Suprapubic skin (tissue), 4 donors: Measurements from ENCODE around the gene ACAT2.

Source experiments
- CTCF ChIP-seq, 2 donors: fragments of 200-600 bp in 1 of 2; fragments of 450-650 bp in 1 of 2; sonication (generic) in 1 of 2; IDR thresholded peaks; one replicate each; pipeline ENCODE4 v1.5.1; 2016 to 2019; ENCODE audit warnings: antibody characterized with exemption in 2 of 2, mild to moderate bottlenecking in 1 of 2, moderate library complexity in 1 of 2
- EP300 ChIP-seq: sonication (generic); formaldehyde crosslinking; IDR thresholded peaks from one replicate; pipeline ENCODE4 v1.6.1; 2017; ENCODE audit warnings: antibody characterized with exemption
- POLR2A ChIP-seq, 2 donors: fragments of 450-650 bp; IDR thresholded peaks; one replicate each; pipeline ENCODE4 v1.6.1; 2017; ENCODE audit warnings: antibody characterized with exemption in 2 of 2, mild to moderate bottlenecking in 2 of 2, moderate library complexity in 2 of 2
- POLR2AphosphoS5 ChIP-seq, 3 donors: sonication (generic); formaldehyde crosslinking; IDR thresholded peaks; one replicate each; pipeline ENCODE4 v1.6.1; 2017; ENCODE audit warnings: antibody characterized with exemption in 3 of 3

GRCh38 chr6:159729598-159730331, 32.1 kb upstream of the ACAT2 start:
- TF ChIP-seq POLR2AphosphoS5 (IDR thresholded peaks at IDR 0.05) (no peak), CTCF (IDR thresholded peaks at IDR 0.05) (no peak), POLR2A (IDR thresholded peaks at IDR 0.05) (no peak), EP300 (no peak)
